ENCODE measurements around the gene TSR1.

TSR1 gene

DNA sequence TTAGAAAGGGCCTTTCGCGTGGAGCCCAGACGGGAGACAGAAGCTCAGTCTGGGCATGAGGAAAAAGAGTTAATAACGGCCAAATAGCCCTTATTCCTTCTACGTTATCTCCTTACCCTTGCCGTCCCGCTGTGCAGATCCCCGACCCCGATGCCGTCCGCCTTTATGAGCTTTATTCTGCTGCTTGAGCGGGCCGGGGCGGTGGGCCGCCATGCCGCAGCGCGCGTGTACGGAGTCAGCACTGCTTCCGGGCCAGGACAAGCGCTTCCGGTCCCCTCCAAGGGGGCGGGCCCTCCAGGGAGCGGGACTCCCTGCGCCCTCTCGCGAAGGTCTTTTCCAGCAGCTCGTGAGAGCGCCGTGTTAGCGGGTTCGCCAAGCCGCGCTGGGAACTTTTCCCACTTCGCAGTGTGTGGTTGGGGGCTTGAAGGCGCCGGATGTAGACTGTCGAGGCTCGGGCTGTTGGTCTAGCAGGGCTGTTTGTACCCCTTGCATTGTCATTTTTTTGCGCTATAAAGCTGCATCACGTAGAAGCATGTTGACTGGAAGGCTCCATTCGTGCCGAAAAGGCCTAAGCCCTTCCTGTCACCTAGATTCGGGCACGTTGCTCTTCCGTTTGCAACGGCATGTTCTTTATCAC is at the start of gene TSR1:
TSR1 (minus strand) TSS at position 243 of the 637 bp plus-strand sequence; CDS start at position 213, 30 bp downstream.
- peak; percentile 84 to 85 for DNase-seq (ENCODE audit: low read depth in 2 of 2)

DNA sequence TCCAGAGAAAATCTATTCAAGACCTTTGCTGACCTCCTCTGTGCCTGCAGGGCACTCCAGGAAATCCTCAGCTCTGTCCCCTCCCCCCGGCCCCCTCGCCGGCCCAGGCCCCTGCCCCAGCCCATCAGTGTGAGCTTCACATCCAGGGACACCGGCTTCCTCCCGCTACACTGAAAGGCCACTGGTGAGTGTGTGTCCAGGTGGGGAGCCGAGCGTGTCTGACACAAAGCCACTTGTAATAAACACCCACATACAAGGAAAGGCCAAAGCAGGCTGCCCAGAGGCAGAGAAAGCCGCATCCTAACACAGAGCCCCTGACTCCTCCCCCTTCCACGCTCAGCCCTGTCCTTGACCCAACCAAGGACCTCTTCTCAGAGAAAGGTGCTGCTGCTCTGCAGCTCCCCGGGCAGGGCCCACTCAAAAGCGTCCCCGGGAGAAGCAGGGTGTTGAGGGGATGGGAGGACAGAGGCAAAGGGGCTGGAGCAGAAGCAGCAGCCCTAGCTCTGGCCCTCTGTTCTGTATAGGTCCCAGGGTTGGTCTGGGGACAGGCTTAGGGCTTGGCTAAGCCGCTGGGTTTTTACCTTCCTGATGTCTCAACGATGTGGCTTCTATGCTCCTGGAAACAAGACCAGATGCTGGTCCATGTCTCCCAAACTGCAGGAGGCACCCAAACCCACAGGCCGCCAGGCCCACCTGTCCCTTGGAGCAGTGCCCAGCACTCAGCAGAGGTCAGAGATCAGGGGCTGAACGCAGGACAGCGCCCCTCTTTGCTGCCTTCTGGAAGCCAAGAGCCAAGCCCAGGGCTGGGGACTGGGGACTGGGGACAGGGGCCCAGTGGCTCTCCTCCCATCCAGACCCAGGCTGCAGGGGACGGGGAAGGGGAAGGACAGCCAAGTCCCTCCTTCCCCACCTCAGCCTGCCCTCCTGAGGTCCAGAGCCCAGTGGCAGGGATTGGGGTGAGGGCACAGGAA is 49.3 kb upstream of the TSR1 start:
- DNase-seq (ENCODE audit: low read depth in 2 of 2) = no peak

DNA sequence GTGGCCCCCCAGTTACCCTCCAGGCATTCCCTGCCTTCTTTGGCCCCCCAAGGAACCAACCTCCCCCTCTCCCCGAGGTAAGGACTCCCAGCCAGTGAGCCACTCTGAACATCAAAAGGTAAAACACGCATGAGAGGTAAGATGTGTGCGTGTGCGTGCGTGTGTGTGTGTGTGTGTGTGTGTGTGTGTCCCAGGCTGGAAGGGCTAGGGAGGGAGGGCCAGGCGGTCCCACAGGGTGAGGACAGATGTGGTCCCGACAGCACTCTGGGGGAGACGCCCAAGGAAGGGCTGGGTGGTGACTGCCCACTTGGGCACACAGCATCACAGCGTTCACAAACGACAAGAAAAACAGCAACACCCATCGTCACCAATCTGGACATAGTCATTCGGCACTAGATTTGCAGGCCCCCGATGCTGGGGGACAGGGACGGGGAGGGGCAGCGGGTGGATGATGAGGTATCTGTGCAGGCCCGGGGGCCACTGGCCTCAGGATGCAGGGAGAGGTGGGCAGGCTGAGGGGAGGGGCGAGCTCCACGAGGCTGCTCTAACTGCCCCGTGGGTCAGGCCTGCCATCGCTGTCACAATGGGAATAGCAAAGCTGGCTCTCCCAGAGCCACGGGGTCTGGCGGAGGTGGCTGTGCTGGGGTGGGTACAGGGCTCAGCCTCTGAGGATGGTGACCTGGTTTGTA is 48.3 kb upstream of the TSR1 start:
- DNase-seq (ENCODE audit: low read depth in 2 of 2) = no peak

DNA sequence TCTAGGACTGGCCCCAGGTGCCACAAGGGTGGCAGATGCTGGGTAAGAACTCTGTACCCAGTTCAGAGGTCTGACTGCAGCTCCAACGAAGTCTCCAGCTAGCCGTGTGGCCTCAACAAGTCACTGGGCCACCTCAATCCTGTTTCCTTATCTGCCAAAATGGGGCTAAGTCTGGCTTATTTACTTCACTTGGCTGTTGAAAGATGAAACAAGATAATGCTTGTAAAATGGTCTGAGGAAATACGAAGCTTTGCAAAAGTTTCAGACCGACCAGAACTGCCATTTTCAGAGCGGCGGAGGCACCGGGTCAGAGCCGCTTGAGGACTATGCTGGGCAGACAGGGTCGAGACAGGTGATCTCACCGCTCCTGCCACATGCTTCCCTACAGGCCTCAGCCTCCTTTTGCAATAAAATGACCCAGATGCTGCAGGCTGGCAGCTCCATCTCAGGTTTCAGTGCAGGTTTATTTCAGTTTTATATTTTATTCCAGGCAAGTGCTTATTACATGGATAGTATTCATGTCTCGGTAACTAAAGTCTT is 47.4 kb upstream of the TSR1 start:
- no peak for DNase-seq (ENCODE audit: low read depth in 2 of 2)

DNA sequence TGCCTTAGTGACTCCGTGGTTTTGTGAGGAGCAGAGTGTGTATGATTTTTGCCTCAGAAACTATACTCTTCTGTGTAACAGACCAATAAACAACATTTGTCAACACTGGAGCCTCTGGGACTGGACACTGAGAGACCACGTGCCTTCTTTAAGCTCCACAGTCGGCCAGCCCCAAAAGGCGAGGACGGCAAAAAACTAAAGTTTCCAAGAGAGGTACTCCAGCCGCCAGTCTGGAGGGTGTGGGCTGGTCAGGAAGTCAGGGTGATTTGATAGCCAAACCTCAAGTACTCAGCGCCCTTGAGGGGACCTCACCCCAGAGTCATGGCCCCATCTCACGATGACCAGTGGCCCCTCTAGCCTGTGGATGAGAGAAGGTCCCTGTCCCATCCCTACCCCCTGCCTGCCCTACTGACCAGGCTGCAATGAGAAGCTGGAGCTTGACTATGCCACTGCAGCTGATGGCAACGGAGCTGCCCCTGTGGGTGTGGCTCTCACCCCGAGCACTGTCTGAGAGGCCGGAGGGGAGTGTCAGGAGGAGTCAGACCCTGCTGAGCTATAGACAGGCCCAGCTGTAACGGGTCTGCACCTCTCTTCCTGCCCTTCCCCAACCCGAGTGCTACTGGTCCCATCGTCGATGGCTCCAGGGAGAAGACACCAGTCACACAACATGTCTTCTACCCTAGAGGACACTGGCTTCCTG is 44.8 kb upstream of the TSR1 start:
- no peak for DNase-seq (ENCODE audit: low read depth in 2 of 2)

DNA sequence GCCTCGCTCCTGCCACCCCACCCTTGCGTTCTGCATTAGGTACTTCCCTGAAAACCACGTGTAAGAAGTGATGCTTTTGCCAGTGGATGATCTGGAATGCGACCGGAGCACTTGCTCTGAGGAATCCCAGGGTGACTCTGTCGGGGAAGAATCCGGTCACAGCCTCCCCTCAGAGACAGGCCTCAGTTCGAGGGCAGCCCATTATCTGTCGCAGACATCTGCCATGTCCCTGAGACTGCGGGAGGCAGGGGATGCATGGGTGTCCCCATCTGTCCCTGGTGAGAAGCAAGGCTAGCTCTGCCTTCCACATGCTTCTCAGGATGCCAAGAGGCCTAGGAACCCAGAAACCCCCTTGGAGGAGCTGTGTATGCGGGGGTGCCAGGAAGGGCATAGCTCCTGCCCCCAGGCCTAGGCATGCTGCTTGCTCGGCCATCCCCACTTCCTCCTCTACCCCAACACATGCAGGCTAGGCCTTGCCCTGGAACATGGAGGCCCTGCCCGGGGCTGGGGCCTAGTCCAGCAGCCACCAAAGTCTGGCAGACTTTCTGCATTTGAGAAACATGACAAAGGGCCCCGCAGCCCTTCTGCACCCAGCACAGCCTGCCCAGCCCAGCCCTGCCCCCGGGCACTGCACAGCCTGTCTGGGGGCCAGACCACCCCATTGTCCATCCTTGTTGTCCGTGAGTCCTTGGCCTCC is 44.1 kb upstream of the TSR1 start:
- DNase-seq (ENCODE audit: low read depth in 2 of 2) = no peak

DNA sequence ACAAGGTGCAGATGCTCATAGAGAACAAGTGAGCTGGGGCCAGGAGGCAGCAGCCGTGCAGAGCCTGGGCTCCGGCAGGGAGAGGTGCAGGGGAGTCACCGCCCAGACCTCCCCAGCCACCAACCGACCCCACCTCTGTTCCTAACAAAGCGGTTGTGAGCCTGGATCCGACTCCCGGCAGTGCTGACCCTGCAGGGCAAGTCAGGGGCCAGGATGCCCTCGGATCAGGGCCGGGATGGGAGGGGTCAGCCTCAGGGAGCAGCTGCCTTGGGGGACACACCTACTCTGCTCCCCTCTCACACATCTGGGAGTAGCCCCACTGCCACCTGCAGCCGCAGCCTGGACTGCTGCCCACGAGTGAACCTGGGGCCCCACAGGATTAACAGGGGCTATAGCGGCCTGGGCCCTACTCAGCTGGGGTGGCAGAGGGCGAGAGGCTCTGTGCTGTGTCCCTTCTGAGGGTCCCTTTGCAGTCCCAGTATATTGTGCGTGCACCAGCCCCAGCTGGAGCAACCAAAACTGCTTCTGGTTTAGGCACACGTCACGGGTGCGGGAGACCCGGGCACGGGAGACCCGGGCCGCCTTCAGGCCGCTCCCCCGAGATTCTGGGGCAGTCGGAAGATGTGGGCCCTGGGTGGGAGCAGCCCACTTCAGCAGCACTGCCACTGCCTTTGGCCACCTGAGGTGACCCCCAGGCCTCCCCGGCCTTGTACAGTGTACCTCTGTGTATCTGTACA is 43.4 kb upstream of the TSR1 start:
- no peak for DNase-seq (ENCODE audit: low read depth in 2 of 2)

DNA sequence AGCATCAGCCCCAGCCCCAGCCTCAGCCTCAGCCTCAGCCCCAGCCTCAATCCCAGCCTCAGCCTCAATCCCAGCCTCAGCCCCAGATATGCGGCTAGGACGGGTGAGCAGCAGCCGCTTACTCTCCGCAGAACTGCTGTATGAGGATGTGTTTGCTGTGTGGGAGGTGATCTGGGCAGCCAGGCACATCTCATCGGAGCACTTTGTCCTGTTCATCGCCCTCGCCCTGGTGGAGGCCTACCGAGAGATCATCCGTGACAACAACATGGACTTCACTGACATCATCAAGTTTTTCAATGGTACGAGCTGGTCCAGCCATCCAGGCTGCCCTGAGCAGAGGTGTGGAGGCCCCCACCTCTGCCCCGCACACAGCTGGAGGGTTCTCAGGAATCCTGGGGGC is 42.6 kb upstream of the TSR1 start:
- no peak for DNase-seq (ENCODE audit: low read depth in 2 of 2)

DNA sequence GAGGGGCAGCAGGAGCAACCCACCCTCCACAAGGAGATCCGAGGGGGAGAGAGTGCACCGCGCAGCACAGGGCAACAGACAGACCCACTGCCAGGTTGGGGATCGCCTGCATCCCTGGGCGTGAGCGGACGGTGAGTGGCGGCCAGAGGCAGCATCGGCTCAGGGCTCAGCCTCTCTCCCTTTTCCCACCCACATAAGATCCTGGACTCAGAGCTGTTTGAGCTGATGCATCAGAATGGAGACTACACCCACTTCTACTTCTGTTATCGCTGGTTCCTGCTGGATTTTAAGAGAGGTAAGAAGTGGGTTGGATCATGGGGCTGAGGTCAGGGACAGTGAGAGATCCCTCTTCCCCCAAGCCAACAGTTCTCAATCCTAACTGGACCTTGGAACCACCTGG is 41.4 kb upstream of the TSR1 start:
- no peak for DNase-seq (ENCODE audit: low read depth in 2 of 2)

DNA sequence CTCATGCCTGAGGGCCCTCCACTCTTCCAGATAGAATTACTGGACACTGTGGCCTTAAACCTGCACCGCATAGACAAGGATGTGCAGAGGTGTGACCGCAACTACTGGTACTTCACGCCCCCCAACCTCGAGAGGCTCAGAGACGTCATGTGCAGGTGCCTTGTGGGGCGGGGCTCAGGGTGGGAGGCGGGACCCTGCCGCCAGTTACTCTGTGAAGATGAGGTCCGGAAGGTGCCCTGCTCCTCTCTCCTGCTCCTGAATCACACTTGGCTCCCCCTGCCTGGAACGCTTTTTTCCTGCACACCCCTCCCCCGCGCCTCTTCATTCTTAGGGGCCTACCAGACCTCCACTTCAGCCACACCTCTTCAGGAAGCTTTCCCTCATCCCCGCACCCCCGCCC is 39.9 kb upstream of the TSR1 start:
- DNase-seq (ENCODE audit: low read depth in 2 of 2) = no peak

DNA sequence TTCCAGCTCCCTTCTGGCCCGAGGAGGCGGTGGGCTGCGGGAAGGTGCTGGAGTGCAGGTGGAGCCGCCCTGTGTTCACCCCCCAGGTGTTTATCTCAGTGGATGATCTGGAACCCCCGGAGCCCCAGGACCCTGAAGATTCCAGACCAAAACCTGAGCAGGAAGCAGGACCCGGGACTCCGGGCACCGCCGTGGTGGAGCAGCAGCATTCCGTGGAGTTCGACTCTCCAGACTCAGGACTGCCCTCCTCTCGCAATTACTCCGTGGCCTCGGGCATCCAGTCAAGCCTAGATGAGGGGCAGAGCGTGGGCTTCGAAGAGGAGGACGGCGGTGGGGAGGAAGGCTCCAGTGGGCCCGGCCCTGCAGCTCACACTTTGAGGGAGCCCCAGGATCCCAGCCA is 39.1 kb upstream of the TSR1 start:
- no peak for DNase-seq (ENCODE audit: low read depth in 2 of 2)

DNA sequence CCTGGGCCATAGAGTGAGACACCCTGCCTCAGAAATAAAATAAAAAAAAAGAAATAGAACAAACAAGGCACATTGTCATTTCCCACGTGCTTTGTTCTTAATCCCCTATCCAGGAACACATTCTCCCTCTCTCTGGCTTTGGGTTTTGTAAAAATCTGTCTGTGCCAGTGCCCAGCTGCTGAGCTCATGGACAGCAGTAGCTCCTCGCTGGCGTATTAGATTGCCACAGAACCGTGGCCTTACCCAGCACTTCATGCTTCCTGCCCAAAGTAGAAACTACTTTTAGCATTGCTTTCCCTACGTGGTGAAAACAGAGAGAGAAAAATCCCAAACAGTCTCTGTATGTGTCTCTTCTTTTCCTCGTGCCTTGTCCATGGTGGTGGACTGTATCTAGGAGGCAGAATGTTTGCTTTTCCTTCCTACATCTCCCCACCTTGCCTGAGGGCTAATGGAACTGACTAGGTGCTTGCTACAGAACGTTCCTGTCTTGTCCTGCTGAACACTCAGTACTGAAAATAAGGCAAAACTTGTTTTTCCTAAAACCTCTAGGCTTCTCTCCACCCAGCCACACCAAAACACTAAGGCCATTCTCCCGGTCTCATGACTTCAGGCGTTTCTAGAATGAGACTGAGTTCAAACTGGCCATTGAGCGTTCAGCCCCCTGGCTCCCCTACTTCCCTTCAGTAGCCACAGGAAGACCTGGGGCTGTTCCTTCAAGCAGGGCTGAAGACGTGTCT is 38.5 kb upstream of the TSR1 start:
- no peak for DNase-seq (ENCODE audit: low read depth in 2 of 2)

DNA sequence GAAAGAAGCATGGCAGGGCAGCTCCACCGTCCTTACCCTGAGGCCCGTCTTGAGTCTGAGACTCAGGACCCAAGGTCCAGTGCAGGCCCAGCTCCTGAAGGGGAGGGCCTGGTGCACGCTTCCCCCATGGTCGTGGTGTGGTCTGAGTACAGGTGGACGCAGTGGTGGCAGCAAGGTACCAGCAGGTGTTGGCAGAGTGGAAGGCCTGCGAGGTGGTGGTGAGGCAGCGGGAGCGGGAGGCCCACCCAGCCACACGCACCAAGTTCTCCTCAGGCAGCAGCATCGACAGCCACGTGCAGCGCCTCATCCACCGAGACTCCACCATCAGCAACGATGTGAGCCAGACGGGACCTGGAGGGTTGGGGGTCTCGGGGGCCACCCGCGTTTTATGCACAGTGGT is 36.9 kb upstream of the TSR1 start:
- no peak for DNase-seq (ENCODE audit: low read depth in 2 of 2)

DNA sequence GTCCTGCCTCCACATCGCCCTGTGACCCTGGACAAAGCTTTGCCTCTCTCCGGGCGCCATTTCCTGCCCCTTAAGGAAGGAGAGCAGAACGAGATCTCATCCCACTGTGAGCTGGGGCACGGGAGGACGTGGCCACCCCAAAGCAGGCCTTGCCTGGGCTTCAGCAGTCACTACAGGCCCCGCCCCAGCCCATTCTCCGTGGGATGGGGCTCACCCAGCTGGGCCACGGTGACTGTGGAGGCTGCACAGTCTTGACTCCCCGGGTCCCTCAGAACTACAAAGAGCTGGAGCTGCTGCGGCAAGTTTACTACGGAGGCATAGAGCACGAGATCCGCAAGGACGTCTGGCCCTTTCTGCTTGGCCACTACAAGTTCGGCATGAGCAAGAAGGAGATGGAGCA is 36.4 kb upstream of the TSR1 start:
- DNase-seq (ENCODE audit: low read depth in 2 of 2) = no peak

DNA sequence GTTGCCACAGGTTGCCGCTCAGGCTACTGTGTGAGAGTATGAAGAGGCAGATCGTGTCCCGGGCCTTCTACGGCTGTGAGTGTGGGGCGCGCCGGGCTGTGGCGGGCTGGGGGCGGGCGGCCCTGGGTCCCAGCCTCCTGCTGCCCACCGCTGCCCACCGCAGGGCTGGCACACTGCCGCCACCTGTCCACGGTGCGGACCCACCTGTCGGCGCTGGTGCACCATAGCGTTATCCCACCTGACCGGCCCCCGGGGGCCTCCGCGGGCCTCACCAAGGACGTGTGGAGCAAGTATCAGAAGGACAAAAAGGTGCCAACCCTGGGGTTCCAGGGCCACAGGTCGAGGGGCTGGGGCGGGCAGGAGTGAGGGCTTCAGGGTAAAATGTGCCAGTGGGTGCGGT is 35.9 kb upstream of the TSR1 start:
- DNase-seq (ENCODE audit: low read depth in 2 of 2) = no peak

DNA sequence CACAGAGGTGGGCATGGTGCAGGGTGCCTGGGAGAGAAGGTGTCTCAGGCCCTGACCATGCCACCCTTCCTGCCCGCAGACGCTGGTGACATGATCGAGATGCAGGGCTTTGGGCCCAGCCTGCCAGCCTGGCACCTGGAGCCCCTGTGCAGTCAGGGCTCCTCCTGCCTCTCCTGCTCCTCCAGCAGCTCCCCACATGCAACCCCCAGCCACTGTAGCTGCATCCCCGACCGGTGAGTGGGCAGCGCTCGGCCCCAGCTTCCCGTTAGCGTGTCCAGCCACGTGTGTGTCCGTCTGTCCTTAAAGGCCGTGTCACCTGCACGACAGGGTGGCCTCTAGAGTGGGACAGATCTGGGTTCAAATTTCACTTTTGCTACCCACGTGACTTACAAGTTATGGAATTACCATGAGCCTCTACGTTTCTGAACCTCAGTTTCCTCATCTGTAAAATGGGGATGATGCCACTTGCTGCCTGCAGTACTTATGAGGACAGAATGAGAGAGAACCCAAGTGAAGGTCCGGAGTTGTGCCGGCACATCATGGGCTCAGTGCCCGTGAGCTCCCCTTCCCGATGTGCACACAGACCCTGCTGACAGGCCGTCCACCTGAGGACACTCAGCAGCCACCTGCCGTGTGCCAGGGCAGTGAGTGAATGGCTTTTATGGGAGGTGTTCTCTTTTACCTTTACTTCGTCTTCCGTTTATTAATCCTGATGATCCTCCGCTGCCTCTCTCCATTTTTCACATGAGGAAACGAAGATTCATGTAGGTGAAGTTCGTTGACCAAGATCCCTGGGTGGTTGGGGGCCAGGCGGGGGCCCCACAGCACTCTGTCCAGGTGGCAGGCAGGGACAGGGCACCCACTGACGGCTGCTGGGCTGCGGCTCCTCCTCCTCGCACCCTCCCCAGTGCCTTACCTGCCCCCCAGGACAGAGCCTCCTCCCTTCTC is 35.2 kb upstream of the TSR1 start:
- no peak for DNase-seq (ENCODE audit: low read depth in 2 of 2)

DNA sequence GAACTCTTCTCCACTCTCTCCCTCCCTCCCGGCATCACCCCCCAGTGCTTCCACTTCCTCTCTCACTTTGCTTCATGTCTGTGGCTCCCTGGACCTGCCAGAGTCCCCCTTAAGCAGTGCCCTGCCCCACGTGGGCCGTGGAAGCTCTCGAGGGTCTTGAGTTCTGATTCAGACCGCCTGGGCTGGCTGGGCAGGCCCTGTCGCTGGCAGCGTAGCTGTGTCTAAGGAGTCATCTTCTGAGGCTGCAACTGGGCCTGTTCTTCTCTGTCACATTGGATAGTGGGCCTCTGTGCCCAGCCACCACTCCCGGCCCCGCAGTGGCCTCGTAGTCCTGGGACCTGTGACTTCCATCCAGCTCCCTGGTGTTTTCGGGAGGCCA is 33.9 kb upstream of the TSR1 start:
- DNase-seq (ENCODE audit: low read depth in 2 of 2) = no peak

DNA sequence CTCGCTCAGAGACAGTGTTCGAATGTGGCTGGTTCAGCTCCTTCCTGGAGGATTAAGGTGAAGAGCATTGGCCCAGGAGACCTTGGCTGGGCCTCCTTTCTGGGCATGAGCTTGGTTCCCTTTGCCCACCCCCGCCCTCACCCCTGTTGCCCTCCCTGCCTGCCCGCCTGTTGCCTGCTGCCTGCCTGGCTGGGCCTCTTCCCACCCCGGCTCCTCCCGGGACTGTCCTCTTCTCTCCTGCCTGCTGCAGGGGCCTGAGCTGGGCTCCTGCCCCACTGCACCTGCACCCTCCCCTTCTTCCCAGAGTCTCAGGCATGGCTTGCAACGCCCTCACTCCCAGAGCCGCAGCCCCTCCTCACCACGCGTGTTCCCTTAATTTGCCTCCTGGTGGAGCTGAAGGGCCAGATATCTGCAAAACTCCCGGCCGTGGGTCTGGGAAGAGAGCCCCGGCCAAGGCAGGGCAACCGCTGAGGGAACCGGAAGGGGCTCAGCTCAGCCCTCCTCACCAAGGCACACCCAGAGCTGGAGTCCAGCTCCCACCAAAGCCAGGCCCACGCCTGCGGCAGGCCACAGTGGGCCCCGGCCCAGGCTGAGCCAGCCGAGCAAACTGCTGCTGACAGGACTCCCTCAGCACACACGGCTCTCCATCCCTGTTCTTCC is 33.4 kb upstream of the TSR1 start:
- no peak for DNase-seq (ENCODE audit: low read depth in 2 of 2)
